Gastroesophageal sphincter (tissue), 4 donors: ENCODE measurements around the gene TANC1. TPM values are rescaled to one million over a fixed set of nuclear protein-coding genes. Genes with fewer than 3 reads are reported as not detected.

Source experiments
- ATAC-seq: fragments of 150-250 bp; one replicate; pipeline ENCODE4 v1.9.1; 2016; ENCODE audit warnings: mild to moderate bottlenecking, moderate library complexity
- H3K27ac ChIP-seq, 4 donors: fragments of 200-600 bp; sonication (generic) in 3 of 4; 1 replicate in 3 of 4; 2 replicates in 1 of 4; pipeline ENCODE4 v1.5.1; 2016 to 2019
- H3K27me3 ChIP-seq: fragments of 200-600 bp; sonication (generic); one replicate; pipeline ENCODE4 v1.5.1; 2019
- H3K36me3 ChIP-seq, 2 donors: fragments of 200-600 bp; sonication (generic); one replicate each; pipeline ENCODE4 v1.5.1; 2019; ENCODE audit warnings: control low read depth in 1 of 2
- H3K4me1 ChIP-seq, 3 donors: fragments of 200-600 bp; sonication (generic); 1 replicate in 2 of 3; 2 replicates in 1 of 3; pipeline ENCODE4 v1.5.1; 2016 to 2019; ENCODE audit warnings: control low read depth in 2 of 3
- H3K4me3 ChIP-seq, 2 donors: fragments of 200-600 bp; sonication (generic); one replicate each; pipeline ENCODE4 v1.5.1; 2019; ENCODE audit warnings: mild to moderate bottlenecking in 1 of 2, moderate library complexity in 1 of 2
- H3K9me3 ChIP-seq, 3 donors: fragments of 200-600 bp; sonication (generic); one replicate each; pipeline ENCODE4 v1.5.1; 2017 to 2019; ENCODE audit warnings: control low read depth in 2 of 3
- EP300 ChIP-seq: sonication (generic); formaldehyde crosslinking; IDR thresholded peaks from one replicate; pipeline ENCODE4 v1.6.1; 2017; ENCODE audit warnings: antibody characterized with exemption, mild to moderate bottlenecking
- POLR2A ChIP-seq, 2 donors: fragments of 450-650 bp; IDR thresholded peaks; one replicate each; pipeline ENCODE4 v1.6.1; 2017; ENCODE audit warnings: antibody characterized with exemption in 2 of 2, mild to moderate bottlenecking in 2 of 2, moderate library complexity in 1 of 2
- POLR2AphosphoS5 ChIP-seq: sonication (generic); formaldehyde crosslinking; IDR thresholded peaks from one replicate; pipeline ENCODE4 v1.6.1; 2017; ENCODE audit warnings: antibody characterized with exemption
- WGBS, 2 donors: methylation state at CpG; one replicate each; pipeline ENCODE4 v1.1.5; 2018; ENCODE audit warnings: low coverage in 1 of 2; 5-methylcytosine and 5-hydroxymethylcytosine counted together
- total RNA-seq, 4 donors: library from RNA; depleted of rRNA; stranded (reverse); fragments of >200 nt; gene quantifications; one replicate each; pipeline ENCODE4 v1.1.0, GENCODE V29; 2016
- TF ChIP-seq, protein P1 (sequence below), 4 experiments: fragments of 200-600 bp in 2 of 4; fragments of 450-650 bp in 2 of 4; sonication (generic) in 1 of 4; IDR thresholded peaks; one replicate each; pipeline ENCODE4 v1.5.1; 2017 to 2019; ENCODE audit warnings: antibody characterized with exemption in 4 of 4, mild to moderate bottlenecking in 2 of 4, moderate library complexity in 2 of 4

The TANC1 gene
- total RNA-seq, 4 donors from 2014 or later: 37.4 to 66.5 (median 46.0) TPM

DNA sequence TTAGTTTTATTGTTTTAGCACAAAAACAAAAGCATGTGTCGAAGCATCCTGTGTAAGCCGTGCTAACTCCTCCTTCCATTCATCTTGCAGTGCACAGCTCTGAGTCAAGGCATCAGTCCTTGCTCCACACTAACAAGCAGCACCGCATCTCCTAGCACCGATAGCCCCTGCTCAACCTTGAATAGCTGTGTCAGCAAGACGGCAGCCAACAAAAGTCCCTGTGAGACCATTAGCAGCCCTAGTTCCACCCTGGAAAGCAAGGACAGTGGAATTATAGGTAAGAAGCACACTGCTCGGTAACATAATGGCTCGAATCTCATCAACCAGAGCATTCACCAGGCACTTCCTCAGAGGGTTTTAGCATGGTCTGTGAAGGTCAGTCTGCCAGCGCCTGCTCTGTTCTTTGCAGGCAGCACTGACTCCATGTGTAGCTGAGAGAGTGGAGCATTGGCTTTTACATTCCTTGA lies 181.9 kb downstream of the TANC1 start:
- Histone ChIP-seq H3K4me3 (no peak overlapping the region), H3K27me3 (no peaks in the 10 kb centered on the region), H3K4me1 (peaks cover 0 to 71% (median 3%) of the 10 kb centered on the region in 3 donors), H3K36me3 (peaks cover 0 to 27% of the 10 kb centered on the region in 2 donors), H3K9me3 (no peaks in the 10 kb centered on the region), H3K27ac (no peak overlapping the region)
- WGBS, 2 donors: 44 to 74% methylated on average over 3 to 6 of the region's 8 CpGs
- no peak for ATAC-seq
- no peak for TF ChIP-seq EP300
- TF ChIP-seq POLR2AphosphoS5: no peak
- TF ChIP-seq, protein P1, sequence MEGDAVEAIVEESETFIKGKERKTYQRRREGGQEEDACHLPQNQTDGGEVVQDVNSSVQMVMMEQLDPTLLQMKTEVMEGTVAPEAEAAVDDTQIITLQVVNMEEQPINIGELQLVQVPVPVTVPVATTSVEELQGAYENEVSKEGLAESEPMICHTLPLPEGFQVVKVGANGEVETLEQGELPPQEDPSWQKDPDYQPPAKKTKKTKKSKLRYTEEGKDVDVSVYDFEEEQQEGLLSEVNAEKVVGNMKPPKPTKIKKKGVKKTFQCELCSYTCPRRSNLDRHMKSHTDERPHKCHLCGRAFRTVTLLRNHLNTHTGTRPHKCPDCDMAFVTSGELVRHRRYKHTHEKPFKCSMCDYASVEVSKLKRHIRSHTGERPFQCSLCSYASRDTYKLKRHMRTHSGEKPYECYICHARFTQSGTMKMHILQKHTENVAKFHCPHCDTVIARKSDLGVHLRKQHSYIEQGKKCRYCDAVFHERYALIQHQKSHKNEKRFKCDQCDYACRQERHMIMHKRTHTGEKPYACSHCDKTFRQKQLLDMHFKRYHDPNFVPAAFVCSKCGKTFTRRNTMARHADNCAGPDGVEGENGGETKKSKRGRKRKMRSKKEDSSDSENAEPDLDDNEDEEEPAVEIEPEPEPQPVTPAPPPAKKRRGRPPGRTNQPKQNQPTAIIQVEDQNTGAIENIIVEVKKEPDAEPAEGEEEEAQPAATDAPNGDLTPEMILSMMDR (IDR thresholded peaks at IDR 0.05): no peak
- TF ChIP-seq POLR2A (IDR thresholded peaks at IDR 0.05): no peak

DNA sequence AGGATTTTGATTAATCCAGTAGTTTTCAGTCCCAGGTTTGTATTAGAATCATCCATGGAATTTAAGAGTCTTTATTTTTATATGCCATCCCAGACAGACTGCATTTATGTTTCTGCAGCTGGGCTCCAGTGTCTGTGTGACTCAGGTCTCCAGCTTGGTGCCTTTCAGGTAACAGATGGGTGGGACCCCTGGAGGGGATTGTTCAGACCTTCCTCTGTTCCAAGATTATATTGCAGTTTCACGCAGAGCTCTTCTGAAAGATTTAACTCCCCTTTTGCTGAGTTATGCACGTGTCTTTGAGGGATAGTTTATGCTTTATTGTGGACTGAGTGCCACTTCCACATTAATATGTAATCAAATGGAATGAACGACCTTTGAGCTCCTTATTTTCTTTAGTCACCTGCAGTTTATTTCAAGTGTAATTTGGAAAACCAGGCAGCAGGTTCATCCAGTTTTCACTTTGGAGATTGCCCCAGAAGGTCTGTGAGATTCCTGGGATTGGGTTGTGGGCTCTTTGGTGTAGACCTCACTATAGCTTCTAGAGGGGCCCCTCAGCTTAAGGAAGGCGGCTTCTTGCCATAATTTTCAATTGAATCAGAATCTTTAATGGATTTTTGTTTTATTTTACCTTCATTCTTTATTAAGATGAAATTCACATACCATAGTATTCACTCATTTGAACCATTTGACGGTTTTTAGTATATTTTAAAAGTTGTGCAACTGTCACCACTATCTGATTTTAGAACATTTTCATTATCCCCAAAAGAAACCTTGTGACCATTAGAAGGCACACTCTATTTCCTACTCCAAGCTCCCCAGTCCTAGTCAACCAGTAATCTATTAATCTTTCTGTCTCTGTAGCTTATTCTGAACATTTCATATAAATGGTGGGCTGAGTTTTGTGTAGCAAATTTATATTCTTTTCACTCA lies 183.0 kb downstream of the TANC1 start:
- no peaks in the 10 kb centered on the region for H3K9me3 ChIP-seq
- H3K4me3 ChIP-seq: no peak overlapping the region
- ATAC-seq: no peak
- no peak overlapping the region for H3K27ac ChIP-seq
- 81 to 89% methylated on average over 5 of the region's 5 CpGs for WGBS, 2 donors
- H3K4me1 ChIP-seq: peaks cover 0 to 81% (median 3%) of the 10 kb centered on the region in 3 donors
- TF ChIP-seq EP300: no peak
- TF ChIP-seq POLR2A (IDR thresholded peaks at IDR 0.05): no peak
- TF ChIP-seq, protein P1 (IDR thresholded peaks at IDR 0.05): no peak
- TF ChIP-seq POLR2AphosphoS5: no peak
- H3K36me3 ChIP-seq: peaks cover 0 to 28% of the 10 kb centered on the region in 2 donors
- H3K27me3 ChIP-seq: no peaks in the 10 kb centered on the region

DNA sequence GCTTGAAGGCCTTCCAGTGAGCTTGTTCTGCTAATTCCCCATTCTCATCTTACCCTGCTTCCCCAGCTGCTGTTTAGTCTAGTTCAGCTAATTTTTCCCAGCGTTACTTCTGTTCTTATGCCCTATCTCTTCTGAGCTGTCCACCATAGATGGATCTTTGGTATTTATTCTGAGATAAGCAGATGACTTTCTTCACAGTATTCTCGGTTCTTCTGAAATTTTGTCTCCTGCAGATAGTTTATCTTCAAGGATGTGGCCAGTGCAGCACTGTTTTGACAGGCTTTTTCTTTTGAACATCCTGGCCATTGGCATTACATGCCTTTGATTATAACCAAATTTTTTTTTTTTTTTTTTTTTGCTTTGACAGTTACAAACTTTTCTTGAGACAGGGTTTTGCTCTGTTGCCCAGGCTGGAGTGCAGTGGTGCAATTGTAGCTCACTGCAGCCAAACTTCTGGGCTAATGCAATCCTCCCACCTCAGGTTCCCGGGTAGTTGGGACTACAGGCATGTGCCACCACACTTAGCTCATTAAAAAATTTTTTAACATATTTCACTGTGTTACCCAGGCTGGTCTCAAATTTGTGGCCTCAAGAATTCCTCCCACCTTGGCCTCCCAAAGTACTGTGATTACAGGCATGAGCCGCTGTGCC lies 183.8 kb downstream of the TANC1 start:
- no peak overlapping the region for H3K27ac ChIP-seq
- H3K4me3 ChIP-seq: no peak overlapping the region
- H3K4me1 ChIP-seq: peaks cover 0 to 82% (median 3%) of the 10 kb centered on the region in 3 donors
- no peaks in the 10 kb centered on the region for H3K27me3 ChIP-seq
- ATAC-seq: no peak
- WGBS, 2 donors: 55 to 64% methylated on average over 3 to 4 of the region's 4 CpGs
- no peaks in the 10 kb centered on the region for H3K9me3 ChIP-seq
- H3K36me3 ChIP-seq: peaks cover 0 to 35% of the 10 kb centered on the region in 2 donors
- TF ChIP-seq, protein P1 (IDR thresholded peaks at IDR 0.05): no peak
- TF ChIP-seq EP300 (no peak), POLR2A (IDR thresholded peaks at IDR 0.05) (no peak)

DNA sequence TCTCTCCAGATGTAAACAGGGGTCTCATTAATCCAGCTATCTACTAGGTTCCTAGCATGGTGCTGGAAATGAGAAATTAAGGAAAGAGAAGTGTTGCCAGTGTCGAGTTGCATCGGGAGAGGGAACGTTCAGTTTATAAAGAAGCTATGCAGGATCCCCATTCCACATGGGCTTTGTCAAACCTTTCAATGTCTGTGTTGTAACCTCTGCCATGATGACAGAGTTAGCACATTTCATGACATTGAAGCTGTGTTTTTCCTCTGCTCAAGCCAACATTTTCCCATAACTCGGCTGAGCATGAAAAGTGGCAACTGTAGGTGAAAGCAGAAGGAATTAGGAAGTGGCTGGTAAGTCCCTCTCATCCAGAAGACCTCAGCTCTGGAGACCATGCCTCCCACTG lies 184.6 kb downstream of the TANC1 start:
- Histone ChIP-seq H3K4me3 (no peak overlapping the region), H3K9me3 (no peaks in the 10 kb centered on the region), H3K27me3 (no peaks in the 10 kb centered on the region), H3K27ac (no peak overlapping the region), H3K36me3 (peaks cover 0 to 36% of the 10 kb centered on the region in 2 donors), H3K4me1 (peaks cover 0 to 80% (median 3%) of the 10 kb centered on the region in 3 donors)
- 66 to 73% methylated on average over 4 of the region's 4 CpGs for WGBS, 2 donors
- no peak for ATAC-seq
- TF ChIP-seq, protein P1 (IDR thresholded peaks at IDR 0.05): no peak
- TF ChIP-seq POLR2AphosphoS5 (no peak), POLR2A (IDR thresholded peaks at IDR 0.05) (no peak), EP300 (no peak)
